HEK293T (cell line): ENCODE measurements around the gene MFSD11.

ENCODE experiments used
- CTCF ChIA-PET: fragments of 350-600 bp; formaldehyde crosslinking; extraction: SDS; loops from one replicate; lab custom pipeline; 2021; ENCODE audit warnings: antibody characterized with exemption, inconsistent platforms; lab: Yijun Ruan, JAX
- POLR2A ChIA-PET: fragments of 350-600 bp; formaldehyde crosslinking; extraction: SDS; loops from one replicate; lab custom pipeline; 2020; ENCODE audit warnings: antibody characterized with exemption, inconsistent platforms; lab: Yijun Ruan, JAX
- DNase-seq: peaks from one replicate; pipeline ENCODE4 v3.0.0; 2012; ENCODE audit warnings: mixed read lengths; ENCODE audit errors: extremely low spot score
- ARNT ChIP-seq: fragments of 450-650 bp; IDR thresholded peaks from 2 replicates; pipeline ENCODE4 v1.6.1; 2017; ENCODE audit warnings: mild to moderate bottlenecking
- BHLHE40 ChIP-seq: fragments of 450-650 bp; IDR thresholded peaks from 2 replicates; pipeline ENCODE4 v1.6.1; 2016; ENCODE audit warnings: mild to moderate bottlenecking, moderate library complexity, borderline replicate concordance
- CTBP1 ChIP-seq: fragments of 450-650 bp; IDR thresholded peaks from 2 replicates; pipeline ENCODE4 v1.6.1; 2016; ENCODE audit warnings: borderline replicate concordance
- ELF4 ChIP-seq: fragments of 450-650 bp; IDR thresholded peaks from 2 replicates; pipeline ENCODE4 v1.6.1; 2017; ENCODE audit warnings: antibody characterized with exemption
- FOXA1 ChIP-seq: fragments of 450-650 bp; IDR thresholded peaks from 2 replicates; pipeline ENCODE4 v1.6.1; 2016; ENCODE audit warnings: mild to moderate bottlenecking
- FOXK2 ChIP-seq: fragments of 450-650 bp; IDR thresholded peaks from 2 replicates; pipeline ENCODE4 v1.6.1; 2016; ENCODE audit warnings: mild to moderate bottlenecking
- FOXM1 ChIP-seq: fragments of 450-650 bp; IDR thresholded peaks from 2 replicates; pipeline ENCODE4 v1.6.1; 2017; ENCODE audit warnings: mild to moderate bottlenecking, borderline replicate concordance
- HDGF ChIP-seq: fragments of 450-650 bp; IDR thresholded peaks from 2 replicates; pipeline ENCODE4 v1.6.1; 2017; ENCODE audit warnings: antibody characterized with exemption, borderline replicate concordance
- L3MBTL2 ChIP-seq: fragments of 450-650 bp; conservative IDR thresholded peaks from 2 replicates; pipeline ENCODE4 v1.6.1; 2016; ENCODE audit warnings: mild to moderate bottlenecking
- LEF1 ChIP-seq: fragments of 450-650 bp; IDR thresholded peaks from 2 replicates; pipeline ENCODE4 v1.6.1; 2017; ENCODE audit warnings: mild to moderate bottlenecking, borderline replicate concordance
- NFRKB ChIP-seq: fragments of 450-650 bp; IDR thresholded peaks from 2 replicates; pipeline ENCODE4 v1.6.1; 2016; ENCODE audit warnings: mild to moderate bottlenecking, moderate library complexity
- SP1 ChIP-seq: fragments of 450-650 bp; IDR thresholded peaks from 2 replicates; pipeline ENCODE4 v1.6.1; 2017
- SUZ12 ChIP-seq: fragments of 450-650 bp; IDR thresholded peaks from 2 replicates; pipeline ENCODE4 v1.6.1; 2016; ENCODE audit warnings: mild to moderate bottlenecking
- TARDBP ChIP-seq: fragments of 450-650 bp; IDR thresholded peaks from 2 replicates; pipeline ENCODE4 v1.6.1; 2016
- ZNF384 ChIP-seq: fragments of 450-650 bp; IDR thresholded peaks from 2 replicates; pipeline ENCODE4 v1.6.1; 2016
- TF ChIP-seq, protein P1 (sequence below): fragments of 450-650 bp; IDR thresholded peaks from 2 replicates; pipeline ENCODE4 v1.6.1; 2016

The MFSD11 gene

DNA sequence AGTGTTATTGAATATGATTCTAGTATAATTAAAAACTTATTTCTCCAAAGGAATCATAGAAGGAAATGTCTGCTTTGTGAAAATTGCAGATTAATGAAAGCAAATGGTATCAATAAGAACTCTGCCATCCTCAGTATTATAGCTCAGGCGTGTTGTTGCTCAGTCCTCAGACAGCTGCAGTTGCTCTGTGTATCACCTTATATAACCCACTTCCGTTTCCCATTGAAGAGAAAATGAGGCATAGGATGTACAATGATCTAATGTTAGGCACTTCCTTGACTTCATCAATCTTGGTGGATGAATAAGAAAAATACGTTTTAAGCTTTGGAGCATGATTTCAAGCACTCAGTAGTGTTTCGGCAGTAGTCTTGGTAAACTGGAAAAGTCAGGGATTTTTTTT lies 14.1 kb downstream of the MFSD11 start:
- no peak for DNase-seq
- TF ChIP-seq ELF4 (no peak), FOXA1 (no peak), ARNT (no peak), LEF1 (no peak), SP1 (no peak), SUZ12 (no peak), CTBP1 (no peak), NFRKB (no peak), BHLHE40 (no peak), FOXM1 (no peak), FOXK2 (no peak)
- TF ChIP-seq, protein P1, sequence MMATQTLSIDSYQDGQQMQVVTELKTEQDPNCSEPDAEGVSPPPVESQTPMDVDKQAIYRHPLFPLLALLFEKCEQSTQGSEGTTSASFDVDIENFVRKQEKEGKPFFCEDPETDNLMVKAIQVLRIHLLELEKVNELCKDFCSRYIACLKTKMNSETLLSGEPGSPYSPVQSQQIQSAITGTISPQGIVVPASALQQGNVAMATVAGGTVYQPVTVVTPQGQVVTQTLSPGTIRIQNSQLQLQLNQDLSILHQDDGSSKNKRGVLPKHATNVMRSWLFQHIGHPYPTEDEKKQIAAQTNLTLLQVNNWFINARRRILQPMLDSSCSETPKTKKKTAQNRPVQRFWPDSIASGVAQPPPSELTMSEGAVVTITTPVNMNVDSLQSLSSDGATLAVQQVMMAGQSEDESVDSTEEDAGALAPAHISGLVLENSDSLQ, result no peak
- ChIA-PET POLR2A (interaction anchor here (0.7 kb wide), 1 partner anchor 338 kb away, joined by 3 read pairs; no protein-coding TSS in a partner anchor), CTCF (no interaction called here)

DNA sequence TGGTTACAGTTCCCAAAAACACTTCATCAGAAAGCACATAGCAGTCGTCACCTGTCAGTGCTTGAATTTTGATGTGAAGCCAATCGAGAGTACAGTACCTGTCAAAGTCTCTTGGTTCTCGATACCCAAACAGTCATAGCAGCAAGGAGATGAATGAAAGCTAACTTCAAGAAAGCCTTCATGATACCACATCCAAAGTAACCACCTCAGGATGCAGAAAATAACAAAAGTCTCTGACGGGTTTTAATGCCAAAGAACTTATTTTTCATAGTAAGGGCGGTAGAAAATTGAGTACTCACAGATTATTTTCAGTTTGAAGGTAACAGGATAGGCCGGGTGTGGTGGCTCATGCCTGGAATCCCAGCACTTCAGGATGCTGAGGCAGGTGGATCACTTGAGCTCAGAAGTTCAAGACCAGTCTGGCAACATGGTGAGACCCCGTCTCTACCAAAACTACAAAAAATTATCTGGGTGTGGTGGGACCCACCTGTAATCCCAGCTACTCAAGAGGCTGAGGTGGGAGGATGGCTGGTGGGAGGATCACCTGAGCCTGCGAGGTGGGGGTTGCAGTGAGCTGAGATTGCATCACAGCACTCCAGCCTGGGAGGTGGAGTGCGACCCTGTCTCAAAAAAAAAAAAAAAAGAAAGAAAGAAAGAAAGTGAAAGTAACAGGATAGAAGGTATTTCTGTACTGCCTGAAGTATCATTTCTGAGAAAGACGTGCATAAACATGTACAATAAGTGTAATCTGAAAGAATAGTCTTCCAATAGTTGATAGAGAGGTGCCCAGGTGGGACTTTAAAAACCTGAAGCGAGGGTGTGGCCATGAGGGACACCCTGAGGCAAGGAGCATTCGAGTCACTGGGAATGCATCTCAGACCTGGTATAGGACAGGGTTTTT lies 15.4 kb downstream of the MFSD11 start:
- no peak for TF ChIP-seq NFRKB
- TF ChIP-seq FOXM1, result no peak
- no peak for TF ChIP-seq SP1
- no peak for TF ChIP-seq SUZ12
- TF ChIP-seq CTBP1, result no peak
- TF ChIP-seq FOXA1, result no peak
- TF ChIP-seq, protein P1, result no peak
- no peak for TF ChIP-seq HDGF
- no peak for TF ChIP-seq LEF1
- no peak for TF ChIP-seq FOXK2
- no peak for TF ChIP-seq TARDBP
- no peak for TF ChIP-seq L3MBTL2
- ChIA-PET CTCF (no interaction called here), POLR2A (no interaction called here)
- DNase-seq, result no peak

DNA sequence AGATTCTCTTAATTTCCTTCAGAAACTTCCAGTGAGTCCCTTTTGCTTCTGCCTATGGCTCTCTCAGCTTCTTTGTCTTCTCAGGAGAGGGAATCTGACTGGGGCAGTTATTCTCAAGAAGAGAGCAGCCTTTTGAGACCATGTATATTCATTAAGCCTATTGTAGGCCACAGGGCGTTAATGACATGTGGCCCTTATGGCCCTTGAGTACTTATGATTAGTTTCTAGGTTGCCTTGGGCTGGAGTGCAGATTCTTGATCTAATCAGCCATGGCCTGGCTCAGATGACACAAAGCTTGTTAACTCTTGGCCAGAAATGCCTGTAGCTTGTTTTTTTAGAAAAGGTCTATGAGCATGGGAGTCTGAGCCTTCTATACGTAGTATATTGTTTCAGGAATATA lies 17.4 kb downstream of the MFSD11 start:
- ChIA-PET CTCF (interaction anchor here (0.6 kb wide), 1 partner anchor 27 kb away, joined by 3 read pairs; no protein-coding TSS in a partner anchor), POLR2A (interaction anchor here (2.0 kb wide), 1 partner anchor 18 kb away, joined by 8 read pairs; the partner anchor contains the start of genes MFSD11 and SRSF2)
- TF ChIP-seq ELF4 (no peak), L3MBTL2 (no peak), FOXM1 (no peak), NFRKB (no peak), CTBP1 (no peak), LEF1 (no peak), FOXK2 (no peak)
- no peak for DNase-seq

DNA sequence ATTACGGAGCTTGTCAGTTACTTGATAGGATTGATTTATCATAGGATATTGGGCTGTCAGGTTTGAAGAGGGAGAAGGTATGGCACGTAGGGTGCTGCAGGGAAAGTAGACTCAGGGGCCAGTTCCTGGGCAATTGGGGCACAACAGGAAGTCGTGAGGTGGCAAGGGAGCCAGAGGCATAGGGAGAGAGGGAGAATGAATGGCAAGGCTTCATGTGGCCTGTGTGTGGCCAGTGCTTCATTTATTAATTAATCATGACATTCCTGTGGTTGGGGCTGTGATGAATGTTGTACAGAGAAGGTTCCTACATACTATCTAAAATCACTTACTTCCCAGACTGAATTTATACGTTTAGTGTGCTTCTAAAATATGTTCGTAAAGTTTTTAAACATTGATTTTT lies 19.3 kb downstream of the MFSD11 start:
- TF ChIP-seq NFRKB, result no peak
- no peak for TF ChIP-seq ZNF384
- TF ChIP-seq SP1, result no peak
- no peak for TF ChIP-seq ARNT
- no peak for TF ChIP-seq LEF1
- TF ChIP-seq ELF4, result no peak
- TF ChIP-seq TARDBP, result no peak
- no peak for TF ChIP-seq BHLHE40
- POLR2A ChIA-PET, result no interaction called here
- CTCF ChIA-PET, result no interaction called here
- no peak for DNase-seq

DNA sequence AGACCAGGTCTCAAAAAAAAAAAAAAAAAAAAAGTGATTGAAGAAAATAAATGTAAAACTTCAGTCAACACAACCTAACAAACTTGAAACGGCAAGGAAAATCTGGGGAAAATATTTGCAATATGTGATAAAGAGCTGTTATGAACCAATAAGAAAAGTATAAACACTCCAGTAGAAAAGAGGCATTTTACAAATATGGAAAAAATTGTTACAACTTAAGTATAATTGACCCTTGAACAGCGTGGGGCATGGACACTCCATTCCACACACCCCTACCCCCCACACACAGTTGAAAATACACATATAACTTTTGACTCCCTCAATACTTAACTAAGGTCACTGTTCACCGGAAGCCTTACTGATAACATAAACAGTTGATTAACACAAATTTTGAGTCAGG lies 20.7 kb downstream of the MFSD11 start:
- CTCF ChIA-PET, result interaction anchor here (0.7 kb wide), 1 partner anchor 191 kb away, joined by 5 read pairs; no protein-coding TSS in a partner anchor
- POLR2A ChIA-PET, result no interaction called here

DNA sequence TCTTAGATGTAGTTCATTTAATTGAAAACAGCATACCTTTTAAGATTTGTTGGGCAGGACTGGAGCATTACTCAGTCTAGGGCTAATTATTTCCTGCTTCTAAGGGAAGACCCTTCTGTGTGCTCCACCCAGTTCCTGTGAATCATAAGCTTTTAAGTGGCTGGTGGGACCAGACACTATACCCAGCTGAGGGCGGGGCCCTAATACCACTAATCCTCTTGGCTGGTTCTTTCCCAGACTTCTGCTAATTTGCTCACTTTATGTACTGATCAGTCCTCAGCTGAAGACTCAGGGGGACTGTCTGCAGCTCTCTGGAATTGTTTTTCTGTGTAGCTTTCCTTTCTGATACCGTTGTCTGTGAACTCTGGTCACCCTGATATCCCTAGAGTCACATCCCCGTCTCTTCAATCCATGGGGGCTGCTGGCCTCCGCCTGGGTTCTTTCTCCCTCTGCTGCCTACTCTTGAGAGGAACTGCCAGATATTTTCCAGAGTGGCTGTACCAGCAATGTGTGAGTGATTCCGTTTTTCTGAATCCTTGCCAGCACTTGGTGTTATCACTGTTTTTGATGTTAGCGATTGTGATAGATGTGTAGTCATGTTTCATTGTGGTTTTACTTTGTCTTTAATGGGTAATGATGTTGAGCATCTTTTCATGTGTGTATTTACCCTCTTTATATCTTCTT lies 35.1 kb downstream of the MFSD11 start:
- POLR2A ChIA-PET, result interaction anchor here (1.2 kb wide), 1 partner anchor 36 kb away, joined by 8 read pairs; the partner anchor contains the start of genes MFSD11 and SRSF2
- TF ChIP-seq FOXK2 (no peak), L3MBTL2 (no peak), SUZ12 (no peak), TARDBP (no peak), FOXM1 (no peak), ZNF384 (no peak), FOXA1 (no peak), LEF1 (no peak)
- CTCF ChIA-PET, result no interaction called here
- DNase-seq, result no peak

More for the DNA sequence above, 20.7 kb downstream of the MFSD11 start:
- DNase-seq, result no peak
- TF ChIP-seq BHLHE40 (no peak), SP1 (no peak)
